ENCODE measurements around the gene RAB15.
A peak's percentile ranks its signal among the peaks of the same experiment; 100 is the strongest.

Gene RAB15

DNA sequence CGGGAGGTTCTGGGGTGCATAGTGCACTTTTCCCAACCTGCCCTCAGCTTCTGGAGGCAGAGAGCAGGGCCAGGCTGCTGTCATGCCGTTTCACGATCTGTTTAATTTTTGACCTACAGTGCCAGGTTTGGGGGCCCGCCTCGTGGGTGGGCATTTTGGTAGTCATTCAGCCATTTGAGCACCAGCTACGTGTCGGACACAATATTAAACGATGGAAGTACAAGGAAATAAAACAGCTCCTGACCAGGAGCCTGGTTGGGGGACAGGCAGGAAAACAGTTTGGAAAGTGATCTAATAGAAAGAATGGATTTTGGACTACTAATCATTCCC, 15.3 kb upstream of the RAB15 start:
- DNase-seq: no peak

DNA sequence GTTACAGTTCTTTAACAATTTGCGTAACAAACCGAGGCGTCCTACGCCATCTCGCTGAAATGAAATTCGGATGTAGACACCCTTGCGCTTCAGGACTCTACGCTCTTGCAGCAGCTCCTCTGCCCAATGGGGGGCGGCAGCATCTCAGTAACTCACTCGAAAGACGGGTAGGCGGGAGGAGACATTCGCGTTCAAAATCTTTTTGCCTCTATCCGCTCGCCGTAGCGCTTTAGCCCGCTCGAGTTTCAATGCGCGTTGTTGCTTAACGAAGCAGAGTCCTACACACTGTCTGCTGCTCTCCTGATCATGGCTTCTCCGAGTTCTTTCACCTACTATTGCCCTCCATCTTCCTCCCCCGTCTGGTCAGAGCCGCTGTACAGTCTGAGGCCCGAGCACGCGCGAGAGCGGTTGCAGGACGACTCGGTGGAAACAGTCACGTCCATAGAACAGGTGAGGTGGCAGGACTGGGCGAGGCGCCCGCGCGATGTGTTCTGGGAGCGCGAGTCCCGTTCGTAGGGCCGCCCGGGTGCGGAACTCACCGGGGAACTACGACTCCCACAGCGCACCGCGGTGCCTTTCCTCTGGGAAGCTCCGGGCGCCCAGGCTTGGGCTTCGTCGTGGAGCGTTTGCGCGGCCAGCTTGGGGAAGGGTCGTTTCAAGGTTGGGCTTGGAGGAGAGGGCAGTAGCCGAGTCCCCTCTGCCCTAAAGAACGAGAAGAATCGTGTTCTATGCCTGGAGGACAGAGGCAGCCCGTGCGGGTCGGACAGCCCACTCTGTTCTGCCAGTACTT, 14.7 kb upstream of the RAB15 start, which contains the start of gene FNTB:
Gene FNTB (plus strand): TSS at position 248 of the 790 bp plus-strand sequence. CDS start 59 bp downstream, at position 307.
- DNase-seq: peak; percentile 91

DNA sequence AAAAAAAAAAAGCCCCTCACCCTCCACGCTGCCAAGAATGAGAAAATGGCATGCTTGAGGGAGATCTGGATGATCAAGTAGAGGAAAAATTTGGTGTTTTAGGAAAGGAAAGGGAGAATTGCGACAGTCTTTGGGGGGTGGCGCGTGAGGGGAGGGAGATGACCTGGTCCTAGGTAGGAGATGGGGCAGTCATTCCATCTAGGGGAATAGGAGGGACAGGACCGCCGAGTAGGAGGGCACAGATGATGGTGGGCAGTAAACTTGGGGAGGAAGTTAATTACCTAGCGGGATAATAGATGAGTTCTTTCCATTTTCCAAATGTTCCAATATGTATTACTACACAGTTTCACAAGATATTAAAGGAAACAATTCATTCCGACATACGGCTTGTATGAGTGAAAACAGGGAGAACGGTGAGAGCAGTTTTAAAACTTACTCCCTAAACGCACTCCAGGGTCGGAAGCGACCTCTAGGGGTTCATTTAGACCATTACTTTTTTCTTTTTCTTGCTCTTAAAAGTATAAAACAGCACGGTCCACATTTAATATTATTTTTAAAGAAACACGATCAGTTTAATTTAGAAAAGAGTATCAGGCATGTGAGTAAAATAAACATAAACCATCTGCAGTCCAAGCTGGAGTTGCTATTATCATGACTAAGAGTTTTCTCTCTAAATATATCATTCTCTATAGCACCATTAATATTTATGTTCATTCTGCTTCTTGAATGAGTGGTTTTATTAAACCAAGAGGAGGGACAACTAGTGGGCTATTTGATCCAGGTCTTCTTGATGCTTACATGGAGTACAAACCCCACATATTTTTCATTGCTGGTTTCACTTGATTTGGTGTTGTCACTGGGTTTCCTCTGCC, 11.5 kb upstream of the RAB15 start:
- DNase-seq: no peak

DNA sequence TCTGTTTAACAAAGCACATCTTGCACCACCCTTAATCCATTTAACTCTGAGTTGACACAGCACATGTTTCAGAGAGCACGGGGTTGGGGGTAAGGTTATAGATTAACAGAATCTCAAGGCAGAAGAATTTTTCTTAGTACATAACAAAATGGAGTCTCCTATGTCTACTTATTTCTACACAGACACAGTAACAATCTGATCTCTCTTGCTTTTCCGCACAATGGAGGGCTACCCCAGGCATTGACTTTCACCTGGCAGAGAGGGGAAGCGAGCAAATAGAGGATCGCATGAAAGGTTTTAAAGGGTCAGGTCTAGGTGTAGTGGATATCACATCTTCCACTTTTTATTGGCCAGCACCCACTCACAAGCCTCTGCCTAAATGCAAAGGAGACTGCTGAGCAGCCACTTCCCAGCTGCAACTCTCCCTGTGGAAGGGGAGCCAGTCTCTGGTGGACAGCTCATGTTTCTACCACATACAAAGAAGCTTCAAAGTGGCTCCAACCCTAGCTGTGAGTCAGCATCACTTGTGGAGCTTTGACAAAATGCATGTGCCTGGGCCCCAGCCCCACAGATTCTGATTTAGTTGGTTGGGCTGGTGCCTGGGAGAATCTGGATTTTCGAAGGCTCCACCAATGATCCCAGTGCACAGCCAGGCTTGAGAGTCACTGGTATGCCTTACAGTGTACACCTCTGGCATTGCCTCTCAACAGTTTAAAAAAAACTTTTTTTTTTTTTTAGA, 7.4 kb upstream of the RAB15 start:
- no peak for DNase-seq

DNA sequence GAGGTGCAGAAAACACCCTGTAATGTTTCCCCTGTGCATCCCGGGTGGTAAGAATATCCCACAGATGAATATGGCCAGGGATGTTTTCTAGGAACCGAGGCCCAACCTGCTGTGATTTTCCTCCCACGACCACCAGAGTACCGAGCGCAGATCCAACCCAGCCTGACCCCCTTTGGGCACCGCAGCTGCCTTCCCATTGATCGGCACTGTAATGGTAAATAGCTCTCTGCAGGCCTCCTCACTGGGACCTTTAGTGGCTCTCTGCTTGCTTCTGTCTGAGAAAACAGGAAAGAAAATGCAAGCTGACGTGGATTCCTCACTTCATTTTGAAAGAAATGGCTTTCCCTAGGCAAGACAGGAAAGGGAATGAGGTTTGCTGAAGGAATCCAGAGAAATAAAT, 2.4 kb upstream of the RAB15 start:
- DNase-seq: no peak

DNA sequence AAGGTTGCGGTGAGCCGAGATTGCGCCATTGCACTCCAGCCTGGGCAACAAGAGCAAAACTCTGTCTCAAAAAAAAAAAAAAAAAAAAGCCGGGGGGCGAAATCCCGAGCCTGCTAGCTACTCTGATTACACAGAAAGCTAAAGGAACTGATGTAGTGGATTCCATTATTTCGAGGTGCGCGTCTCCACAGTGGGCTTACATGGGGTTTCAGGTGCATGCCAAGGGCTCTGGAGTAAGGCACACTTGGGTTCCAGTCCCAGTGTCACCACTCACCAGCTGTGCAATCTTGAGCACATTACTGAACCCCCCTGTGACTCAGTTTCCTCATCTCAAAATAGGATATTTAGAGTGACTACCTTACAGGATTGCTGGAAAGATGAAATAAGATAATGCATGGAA, 1.7 kb upstream of the RAB15 start:
- DNase-seq: no peak

DNA sequence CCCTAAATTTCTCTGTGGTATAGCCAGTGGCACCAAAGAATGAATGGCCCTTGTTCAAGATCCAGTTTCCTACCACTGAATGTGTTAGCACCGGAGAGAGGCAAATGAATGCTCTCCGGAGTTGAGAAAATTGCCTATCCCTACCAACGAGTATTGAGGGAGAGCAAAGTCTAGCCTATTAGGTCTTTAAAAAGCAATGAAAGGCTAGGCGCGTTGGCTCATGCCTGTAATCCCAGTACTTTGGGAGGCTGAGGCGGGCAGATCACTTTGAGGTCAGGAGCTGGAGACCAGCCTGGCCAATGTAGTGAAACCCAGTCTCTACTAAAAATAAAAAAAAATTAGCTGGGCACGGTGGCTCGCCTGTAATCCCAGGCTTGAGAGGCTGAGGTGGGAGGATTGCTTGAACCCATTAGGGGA, 898 bp upstream of the RAB15 start:
- DNase-seq: no peak

DNA sequence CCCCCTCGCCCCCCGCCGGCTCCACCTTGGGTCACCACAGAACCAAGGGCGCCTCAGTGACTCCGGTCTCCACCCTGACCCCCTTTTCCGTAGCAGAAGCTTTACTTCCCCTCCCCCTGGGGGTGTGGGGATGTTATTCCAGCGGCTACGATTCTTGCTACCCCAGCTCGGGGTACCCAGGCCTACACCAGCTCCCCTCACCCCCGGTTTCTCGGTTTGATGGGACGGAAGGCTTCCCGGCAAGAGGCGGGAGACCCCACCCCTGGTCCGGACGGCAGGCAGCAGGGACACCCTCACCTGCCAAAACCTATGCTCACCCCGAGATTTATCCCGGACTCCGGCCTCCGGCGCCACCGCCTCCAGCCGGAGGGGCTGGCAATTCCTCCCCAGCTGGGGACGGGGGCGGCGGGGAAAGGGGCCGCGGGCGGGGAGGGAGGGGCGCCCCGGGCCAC, 619 bp downstream of the RAB15 start:
- no peak for DNase-seq

DNA sequence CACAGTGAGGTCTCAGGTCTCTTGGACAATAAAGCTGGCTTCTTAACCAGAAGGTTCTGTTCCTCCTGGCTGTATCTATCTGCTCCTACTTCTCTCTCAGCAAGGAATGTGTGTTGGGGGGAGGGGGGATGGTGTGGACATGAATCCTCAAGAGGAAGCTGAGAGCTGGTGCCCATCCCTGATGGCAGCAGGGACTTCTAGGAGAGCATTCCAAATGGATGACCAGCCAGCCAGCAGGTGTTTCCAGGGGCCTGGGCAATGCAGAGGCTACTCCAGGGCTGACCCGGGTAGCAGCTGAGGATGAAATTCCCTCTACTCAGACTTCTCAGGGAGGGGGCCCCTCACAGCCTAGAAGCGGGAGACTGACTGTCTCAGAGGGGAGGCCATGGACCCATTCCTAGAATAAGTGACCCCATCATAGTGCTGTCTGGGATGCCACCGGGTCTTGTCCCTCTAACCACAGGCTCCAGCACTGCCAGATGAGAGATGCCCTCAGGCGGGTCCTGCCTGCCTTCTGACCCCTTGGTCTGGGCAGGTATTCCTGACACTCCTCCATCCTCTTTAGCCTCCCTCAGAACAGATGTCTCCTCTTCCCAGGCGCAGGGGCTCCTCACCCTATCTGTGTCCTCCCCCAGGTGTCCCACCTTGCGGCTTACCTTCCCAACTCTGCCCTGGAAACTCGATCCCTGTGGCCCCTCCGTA, 1.2 kb downstream of the RAB15 start:
- DNase-seq: no peak

DNA sequence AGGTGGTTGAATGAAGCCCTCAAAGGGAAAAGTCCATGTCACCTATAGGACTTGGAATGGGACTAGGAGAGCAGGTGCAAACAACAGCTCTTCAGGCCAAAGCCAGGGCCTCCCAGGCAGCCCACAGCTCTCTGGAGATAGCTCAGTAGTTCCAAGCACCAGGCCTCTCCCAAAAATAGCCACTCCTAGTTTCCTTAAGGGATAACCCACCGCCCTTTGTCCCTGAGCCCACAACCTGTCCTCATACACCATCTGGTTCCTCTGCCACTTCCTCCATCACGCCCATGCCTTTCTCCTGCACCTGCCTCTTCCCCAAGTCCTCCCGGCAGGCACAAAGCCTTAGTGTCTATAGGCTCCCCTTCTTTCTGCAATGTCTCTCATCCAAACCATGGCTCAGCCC, 2.1 kb downstream of the RAB15 start:
- no peak for DNase-seq

DNA sequence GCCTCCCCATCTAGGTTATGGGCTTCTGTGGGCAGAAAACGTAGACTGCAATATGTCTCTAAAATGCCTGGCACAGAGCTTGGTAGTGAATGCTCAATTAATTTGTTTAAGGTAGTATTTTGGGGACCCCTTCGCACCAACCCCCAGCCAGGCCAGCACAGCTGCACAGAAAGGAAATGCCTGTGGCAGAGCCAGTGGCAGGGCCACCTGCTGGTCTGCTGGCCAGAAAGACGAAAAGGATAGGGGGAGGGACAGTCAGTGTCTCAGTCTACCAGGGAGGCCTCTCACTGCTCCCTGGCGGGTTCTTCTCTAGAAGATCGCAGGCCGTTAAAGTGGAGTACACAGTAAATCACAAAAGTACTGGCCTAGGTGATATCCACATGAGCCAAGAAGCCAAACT, 3.5 kb downstream of the RAB15 start:
- no peak for DNase-seq

DNA sequence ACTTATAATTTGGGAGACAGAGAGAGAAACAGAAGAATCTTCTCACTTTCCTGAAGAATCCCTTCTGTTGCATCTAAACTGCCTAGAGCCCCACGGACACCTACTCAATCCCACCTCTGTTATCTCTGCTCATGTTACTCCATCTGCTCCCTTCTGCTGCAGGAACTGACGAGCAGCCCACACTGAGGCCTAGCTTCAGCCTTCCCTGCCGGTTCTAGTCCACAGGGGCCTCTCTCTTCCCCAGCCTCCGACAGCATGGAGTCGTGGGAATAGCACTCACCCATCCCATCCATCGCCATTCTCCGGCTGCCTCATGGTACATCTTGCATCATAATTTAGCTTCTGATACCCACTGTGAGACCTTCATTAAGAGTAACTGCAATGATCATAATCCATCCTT, 4.0 kb downstream of the RAB15 start:
- DNase-seq: no peak

DNA sequence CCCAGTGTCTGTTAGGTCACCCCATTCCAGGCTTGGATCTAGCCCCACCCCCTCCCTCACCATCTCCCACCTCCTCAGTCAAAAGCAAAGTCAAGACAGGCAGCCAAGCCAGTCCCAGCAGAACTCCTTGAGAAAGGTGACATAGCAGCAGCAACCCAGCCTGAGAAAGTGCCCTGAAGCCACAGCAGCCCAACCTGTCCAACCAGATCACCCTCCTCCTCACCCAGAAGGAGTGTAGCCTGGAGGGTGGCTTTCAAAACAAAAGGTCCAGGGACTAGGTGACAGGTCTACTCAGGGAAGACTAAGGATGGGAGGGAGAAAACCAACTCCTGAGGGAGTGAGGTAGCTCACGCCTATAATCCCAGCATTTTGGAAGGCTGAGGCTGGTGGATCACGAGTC, 5.2 kb downstream of the RAB15 start:
- no peak for DNase-seq

DNA sequence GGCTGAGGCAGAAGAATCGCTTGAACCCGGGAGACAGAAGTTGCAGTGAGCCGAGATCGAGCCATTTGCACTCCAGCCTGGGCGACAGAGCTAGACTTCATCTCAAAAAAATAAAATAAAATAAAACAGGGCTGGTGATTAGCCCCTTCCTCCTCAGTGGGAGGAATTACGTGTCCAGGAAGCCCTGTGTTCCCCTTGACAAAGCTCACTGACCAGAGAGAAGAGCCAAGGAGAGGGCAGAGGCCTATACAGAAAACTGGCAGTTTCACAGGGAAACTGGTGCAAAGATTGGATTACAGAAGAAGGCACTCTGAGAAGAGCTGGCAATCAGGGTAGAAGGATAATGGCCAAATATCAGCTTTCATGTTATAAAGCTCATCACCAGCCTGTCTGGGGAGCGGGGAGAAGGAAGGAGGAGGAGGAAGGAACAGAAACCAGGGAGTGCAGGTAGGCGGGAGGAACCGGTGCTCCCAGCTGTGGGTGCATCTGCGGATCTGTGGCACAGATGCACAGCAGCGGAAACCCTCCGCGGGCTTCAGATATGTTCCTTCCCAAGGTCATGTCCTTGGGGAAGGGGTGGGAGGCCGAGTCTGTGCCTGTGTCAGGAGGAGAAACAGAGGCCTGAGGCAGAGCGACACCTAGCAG, 6.7 kb downstream of the RAB15 start:
- no peak for DNase-seq

DNA sequence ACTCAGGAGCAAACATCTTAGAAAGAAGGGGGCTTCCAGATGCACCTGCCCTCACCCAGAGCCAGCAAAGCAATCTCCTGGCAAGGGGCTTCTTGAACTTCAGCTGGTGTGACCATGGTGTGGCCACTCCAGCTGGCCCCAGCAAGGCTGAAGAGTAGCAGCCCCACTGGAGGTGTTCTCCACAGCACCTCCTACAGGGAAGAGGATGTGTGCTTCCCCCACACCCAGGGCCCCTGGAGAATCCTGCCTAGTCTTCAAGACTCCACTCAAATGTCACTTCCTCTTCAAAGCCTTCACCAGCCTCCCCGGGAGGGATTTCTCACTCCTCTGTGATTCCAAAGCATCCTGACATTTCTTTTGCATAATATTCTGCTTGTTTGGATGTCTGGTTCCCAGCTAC, 8.5 kb downstream of the RAB15 start:
- DNase-seq: no peak

DNA sequence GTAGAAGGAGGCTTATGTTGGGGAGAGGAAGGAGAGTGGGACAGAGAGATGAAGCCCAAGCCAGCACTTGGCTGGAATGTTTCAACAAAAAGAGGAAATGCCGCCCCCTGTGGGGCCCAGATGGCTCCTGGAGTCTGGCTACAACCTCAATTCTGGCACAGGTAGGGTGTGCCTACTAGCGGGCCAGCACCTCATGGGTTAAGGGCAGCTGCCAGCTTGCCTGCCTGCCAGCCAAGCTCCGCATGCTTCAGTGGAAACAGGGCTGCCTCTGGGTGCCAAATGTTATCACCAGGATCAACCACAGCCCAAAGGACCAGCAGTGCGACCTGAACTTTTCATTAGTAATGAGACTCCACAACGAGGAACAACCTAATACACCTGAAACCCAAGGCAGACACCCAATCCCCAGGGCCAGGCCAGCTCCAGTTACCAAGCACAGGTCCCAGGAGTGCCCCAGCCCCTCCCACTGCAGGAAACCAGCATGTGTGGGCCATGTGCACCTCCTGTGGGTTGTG, 11.3 kb downstream of the RAB15 start:
- no peak for DNase-seq

DNA sequence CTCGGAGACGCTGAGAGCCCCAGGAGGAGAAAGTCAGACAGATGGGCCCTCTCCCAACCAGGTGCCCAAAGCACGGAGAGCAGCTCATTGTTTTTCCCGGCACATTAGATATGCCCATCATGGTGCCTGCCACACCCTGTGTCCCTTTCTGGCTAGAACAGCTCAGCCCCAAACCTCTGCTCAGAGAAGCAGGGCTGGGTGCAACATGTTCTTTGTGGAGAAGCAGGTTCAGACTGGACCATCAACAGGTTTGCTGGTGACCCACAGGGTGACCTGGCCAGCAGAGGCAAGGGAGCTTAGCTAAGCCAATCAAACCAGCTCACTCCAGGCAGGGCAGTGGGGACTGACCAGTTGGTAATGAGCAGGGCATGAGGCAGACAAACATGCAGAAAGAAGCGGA, 13.4 kb downstream of the RAB15 start:
- DNase-seq: no peak

DNA sequence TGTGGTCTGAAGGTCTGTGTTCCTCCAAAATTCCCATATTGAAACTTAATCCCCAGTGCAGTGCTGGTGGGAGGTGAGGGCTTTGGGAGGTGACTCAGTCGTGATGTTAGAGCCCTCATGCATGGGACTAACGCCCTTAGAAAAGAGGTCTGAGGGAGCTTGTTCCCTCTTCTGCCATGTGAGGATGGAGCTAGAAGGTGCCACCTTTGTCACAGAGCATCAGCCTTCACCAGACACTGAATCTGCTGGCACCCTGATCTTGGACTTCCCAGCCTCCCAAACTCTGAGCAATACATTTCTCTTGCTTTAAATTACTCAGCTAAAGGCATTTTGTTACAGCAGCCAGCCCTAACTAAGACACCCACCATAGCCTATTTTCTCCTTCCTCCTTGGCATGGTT, 13.9 kb downstream of the RAB15 start:
- no peak for DNase-seq

DNA sequence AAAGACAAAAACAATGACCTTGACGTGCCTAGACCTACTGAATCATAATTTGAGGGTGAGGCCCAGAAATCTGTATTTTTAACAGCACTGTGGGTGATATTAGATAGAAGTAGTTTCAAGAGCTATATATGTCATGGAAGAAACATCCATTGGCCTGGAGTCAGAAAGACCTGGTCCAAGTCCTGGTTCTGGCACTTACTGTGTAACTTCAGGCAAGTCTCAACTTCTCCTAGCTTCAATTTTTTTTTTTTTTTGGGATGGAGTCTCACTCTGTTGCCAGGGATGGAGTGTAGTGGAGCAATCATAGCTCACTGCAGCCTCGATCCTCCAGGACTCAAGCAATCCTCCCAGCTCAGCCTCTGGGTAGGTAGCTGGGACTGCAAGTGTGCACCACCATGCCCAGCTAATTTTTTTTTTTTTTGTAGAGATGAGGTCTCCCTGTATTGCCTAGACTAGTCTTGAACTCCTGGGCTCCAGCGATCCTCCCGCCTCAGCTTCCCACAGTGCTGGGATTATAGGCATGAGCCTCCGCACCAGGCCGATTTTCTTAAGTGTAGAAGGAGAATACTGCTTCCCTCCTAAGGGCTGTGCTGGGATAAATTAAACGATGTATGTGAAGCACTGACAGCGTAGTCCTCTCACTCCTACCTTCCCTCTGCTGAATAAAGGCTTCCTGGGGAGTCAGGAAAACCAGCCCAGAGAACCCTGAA, 15.3 kb downstream of the RAB15 start:
- no peak for DNase-seq

DNA sequence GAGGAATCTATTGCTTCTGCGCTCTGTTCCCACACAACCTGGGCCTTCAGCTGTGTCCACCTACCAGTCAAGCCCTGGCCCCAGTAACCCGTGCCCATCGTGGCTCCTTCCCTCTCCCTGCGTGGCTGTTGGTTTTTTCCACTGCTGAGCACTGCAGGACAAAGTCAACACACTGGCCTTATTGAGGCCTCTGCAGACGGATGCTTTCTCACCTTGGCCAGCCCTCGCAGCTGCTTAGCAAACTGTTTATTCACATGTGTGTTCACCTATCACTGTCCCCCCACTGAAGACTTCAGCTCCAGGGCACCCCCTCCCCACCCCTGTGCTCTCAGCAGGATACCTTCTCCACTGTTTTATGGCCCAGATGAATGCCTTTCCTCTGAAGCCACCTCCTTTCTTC, 16.8 kb downstream of the RAB15 start:
- no peak for DNase-seq

DNA sequence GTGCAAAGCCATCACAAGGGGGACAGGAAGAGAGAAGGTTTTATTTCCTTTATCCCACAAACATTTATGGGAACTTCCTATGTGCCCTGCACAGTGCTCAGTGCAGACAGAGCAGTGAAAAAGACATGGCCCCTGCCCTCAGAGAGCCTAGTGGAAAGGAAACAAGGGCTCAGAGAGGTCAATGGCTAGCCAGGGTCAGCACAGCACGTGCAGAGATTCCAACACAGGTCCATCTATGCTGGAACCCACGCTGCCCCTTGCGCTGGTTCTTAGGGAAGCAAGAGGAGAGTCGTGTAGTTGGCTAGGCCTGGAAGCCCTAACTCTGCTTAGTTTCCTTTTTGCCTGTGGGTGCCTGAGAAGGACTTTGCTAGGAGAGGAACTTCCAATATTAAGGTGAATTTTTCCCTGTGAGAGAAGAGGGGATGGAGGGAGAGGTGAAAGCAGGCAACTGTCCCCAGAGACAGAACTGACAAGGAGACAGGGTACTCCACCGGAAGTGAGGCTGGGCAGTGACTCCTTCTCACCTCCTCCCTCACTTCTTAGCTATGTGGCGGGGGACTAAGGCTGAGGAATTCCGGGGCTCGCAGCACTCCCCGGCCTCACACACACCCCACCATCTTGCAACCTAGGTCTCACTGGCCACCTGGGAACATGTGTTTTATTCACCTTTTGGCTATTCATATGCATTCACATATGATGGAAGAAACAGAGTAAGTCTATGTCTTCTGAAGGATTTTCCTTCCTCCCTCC, 17.5 kb downstream of the RAB15 start:
- DNase-seq: no peak

Data from NK-92 treated with Interleukin-12 subunit alpha and Interleukin-12 subunit beta, amount 100 ng/mL, for 24 hours (cell line).